Lung (tissue), 12 donors: ENCODE data around the gene NTHL1. TPM values are rescaled to one million over a fixed set of nuclear protein-coding genes. Genes with fewer than 3 reads are reported as not detected.

Experiments
- ATAC-seq: fragments of 200-7000 bp; cut with Tn5 transposase; one replicate; pipeline ENCODE4 v1.9.1; 2020; ENCODE audit warnings: moderate number of reproducible peaks; ENCODE audit not compliant: insufficient read depth, low FRiP score
- DNase-seq, 3 donors: peaks; one replicate each; pipeline ENCODE4 v3.0.0-alpha.2; 2013 to 2017
- H3K27ac ChIP-seq, 2 donors: one replicate each; pipeline ENCODE4 v1.5.1; 2013; ENCODE audit warnings: mild to moderate bottlenecking in 2 of 2, moderate library complexity in 2 of 2, control low read depth in 1 of 2, inconsistent platforms in 1 of 2, low read depth in 1 of 2, low read length in 1 of 2
- H3K27me3 ChIP-seq, 3 donors: one replicate each; pipeline ENCODE4 v1.5.1; 2013; ENCODE audit warnings: low read length in 2 of 3; ENCODE audit not compliant: control insufficient read depth in 3 of 3, insufficient read depth in 3 of 3
- H3K36me3 ChIP-seq, 4 donors: one replicate each; pipeline ENCODE4 v1.5.1; 2013; ENCODE audit warnings: low read length in 4 of 4, mild to moderate bottlenecking in 1 of 4, moderate library complexity in 1 of 4; ENCODE audit not compliant: control insufficient read depth in 4 of 4, insufficient read depth in 4 of 4
- H3K4me1 ChIP-seq, 5 donors: one replicate each; pipeline ENCODE4 v1.5.1; 2013; ENCODE audit warnings: low read length in 5 of 5, mild to moderate bottlenecking in 2 of 5, moderate library complexity in 1 of 5; ENCODE audit not compliant: control insufficient read depth in 5 of 5, insufficient read depth in 5 of 5
- H3K4me3 ChIP-seq: one replicate; pipeline ENCODE4 v1.5.1; 2013; ENCODE audit warnings: mild to moderate bottlenecking, control low read depth, moderate library complexity
- H3K9ac ChIP-seq, 2 donors: one replicate each; pipeline ENCODE4 v1.5.1; 2013; ENCODE audit warnings: low read length in 2 of 2, control low read depth in 1 of 2; ENCODE audit not compliant: insufficient read depth in 1 of 2
- H3K9me3 ChIP-seq, 4 donors: one replicate each; pipeline ENCODE4 v1.5.1; 2013; ENCODE audit warnings: low read length in 3 of 4, mild to moderate bottlenecking in 1 of 4, moderate library complexity in 1 of 4; ENCODE audit not compliant: control insufficient read depth in 4 of 4, insufficient read depth in 3 of 4
- WGBS, 2 donors: extraction: QIAGEN DNeasy Blood & Tissue Kit; methylation state at CpG; one replicate each; pipeline ENCODE4 v1.1.7; 2013; 5-methylcytosine and 5-hydroxymethylcytosine counted together
- polyA plus RNA-seq, 2 donors: library from polyadenylated mRNA; stranded (reverse); fragments of 200-250 nt; gene quantifications; one replicate each; pipeline ENCODE4 v1.2.1, GENCODE V29; 2013
- total RNA-seq, 2 donors: library from RNA; depleted of rRNA in 1 of 2; stranded (reverse); fragments of >200 nt in 1 of 2; gene quantifications; one replicate each; pipeline ENCODE4 v1.2.1, GENCODE V29; 2014 to 2021
- TF ChIP-seq, protein P1 (sequence below): IDR thresholded peaks from 2 replicates; pipeline ENCODE4 v1.5.1; 2012; ENCODE audit warnings: mild to moderate bottlenecking; ENCODE audit errors: control extremely low read depth, extremely low read depth
- donor health status: control.
- donor health status: control.
- donor health status: Bipolar disorder and iron deficiency.
- donor health status: healthy.
- donor health status: DM: yes; HTN: yes; CAD: no.

Gene NTHL1
- total and polyA plus RNA-seq, 4 donors, result 19.3 to 43.5 (median 29.1) TPM

- Histone ChIP-seq H3K36me3 (peaks cover 2 to 58% (median 26%) of the 10 kb centered on the region in 4 donors), H3K4me1 (peaks cover 0 to 12% (median 6%) of the 10 kb centered on the region in 5 donors), H3K27ac (no peak overlapping the region), H3K4me3 (no peak overlapping the region), H3K9me3 (no peaks in the 10 kb centered on the region), H3K27me3 (no peaks in the 10 kb centered on the region), H3K9ac (no peak overlapping the region)
- DNase-seq (no peak), ATAC-seq (no peak)
- 92 to 94% methylated on average over 27 to 28 of the region's 28 CpGs for WGBS, 2 donors
- TF ChIP-seq, protein P1, sequence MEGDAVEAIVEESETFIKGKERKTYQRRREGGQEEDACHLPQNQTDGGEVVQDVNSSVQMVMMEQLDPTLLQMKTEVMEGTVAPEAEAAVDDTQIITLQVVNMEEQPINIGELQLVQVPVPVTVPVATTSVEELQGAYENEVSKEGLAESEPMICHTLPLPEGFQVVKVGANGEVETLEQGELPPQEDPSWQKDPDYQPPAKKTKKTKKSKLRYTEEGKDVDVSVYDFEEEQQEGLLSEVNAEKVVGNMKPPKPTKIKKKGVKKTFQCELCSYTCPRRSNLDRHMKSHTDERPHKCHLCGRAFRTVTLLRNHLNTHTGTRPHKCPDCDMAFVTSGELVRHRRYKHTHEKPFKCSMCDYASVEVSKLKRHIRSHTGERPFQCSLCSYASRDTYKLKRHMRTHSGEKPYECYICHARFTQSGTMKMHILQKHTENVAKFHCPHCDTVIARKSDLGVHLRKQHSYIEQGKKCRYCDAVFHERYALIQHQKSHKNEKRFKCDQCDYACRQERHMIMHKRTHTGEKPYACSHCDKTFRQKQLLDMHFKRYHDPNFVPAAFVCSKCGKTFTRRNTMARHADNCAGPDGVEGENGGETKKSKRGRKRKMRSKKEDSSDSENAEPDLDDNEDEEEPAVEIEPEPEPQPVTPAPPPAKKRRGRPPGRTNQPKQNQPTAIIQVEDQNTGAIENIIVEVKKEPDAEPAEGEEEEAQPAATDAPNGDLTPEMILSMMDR, result no peak
These were observed 47.6 kb downstream of the NTHL1 start for GRCh38 chr16:1999866-2000514.

- peaks cover 0 to 4% (median 1%) of the 10 kb centered on the region in 5 donors for H3K4me1 ChIP-seq
- DNase-seq (no peak), ATAC-seq (no peak)
- WGBS, 2 donors, result 94 to 97% methylated on average over 34 to 39 of the region's 39 CpGs
- peaks cover 2 to 58% (median 26%) of the 10 kb centered on the region in 4 donors for H3K36me3 ChIP-seq
- no peaks in the 10 kb centered on the region for H3K9me3 ChIP-seq
- no peak overlapping the region for H3K27ac ChIP-seq
- H3K27me3 ChIP-seq, result no peaks in the 10 kb centered on the region
- TF ChIP-seq, protein P1, result no peak
- no peak overlapping the region for H3K4me3 ChIP-seq
- no peak overlapping the region for H3K9ac ChIP-seq
These were observed 48.5 kb downstream of the NTHL1 start for GRCh38 chr16:1998852-1999801.

DNA sequence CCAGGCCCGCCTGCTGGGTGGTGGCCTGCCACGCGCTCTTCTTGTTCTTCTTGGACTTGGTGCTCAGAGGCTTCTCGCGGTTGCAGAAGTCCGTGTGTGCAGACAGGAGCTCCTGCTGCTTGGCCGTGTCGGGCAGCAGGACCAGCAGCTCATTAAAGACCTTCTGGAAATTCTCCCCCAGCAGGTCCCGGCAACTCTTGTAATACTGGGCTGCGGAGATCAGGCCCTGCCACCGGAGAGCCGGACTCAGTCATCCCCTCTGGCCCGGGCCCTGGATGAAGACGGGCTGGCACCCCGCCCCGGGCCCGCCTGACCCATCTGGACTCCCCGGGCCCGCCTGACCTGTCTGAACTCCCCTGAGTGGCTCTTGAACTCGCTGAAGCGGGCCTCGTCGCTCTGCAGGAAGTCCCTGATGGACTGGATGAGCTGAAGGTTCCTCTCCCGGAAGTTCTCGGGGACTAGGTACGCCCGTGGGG is 49.2 kb downstream of the NTHL1 start:
- TF ChIP-seq, protein P1, result no peak
- Histone ChIP-seq H3K27ac (peak overlapping the region in 1 of 2 donors; percentile 20), H3K4me3 (no peak overlapping the region), H3K9me3 (no peaks in the 10 kb centered on the region), H3K27me3 (no peaks in the 10 kb centered on the region), H3K4me1 (no peaks in the 10 kb centered on the region), H3K36me3 (peaks cover 2 to 56% (median 26%) of the 10 kb centered on the region in 4 donors), H3K9ac (no peak overlapping the region)
- ATAC-seq (no peak), DNase-seq (no peak)
- WGBS, 2 donors, result 90 to 97% methylated on average over 27 of the region's 27 CpGs
